ENCODE results near the gene REXO5. TPM values are rescaled to one million over a fixed set of nuclear protein-coding genes. Genes with fewer than 3 reads are reported as not detected.
"Not testable (repeated sequence)": the region's sequence is repeated elsewhere in the genome, so short reads cannot be mapped to it uniquely, and the experiment has no call there.

REXO5 gene
- total RNA-seq, 2 experiments from 2014 or later, result 16.4 to 20.4 TPM

GRCh38 chr16:20763461-20764232, 42.7 kb upstream of the REXO5 start, which contains the start of gene ACSM3:
TSS of gene ACSM3 (plus strand) at chr16:20764014. CDS start at chr16:20770035, 6,021 bp downstream.
- Mint-ChIP-seq H3K27ac (peak within 1 kb of the TSS; percentile 90), H3K4me3 (peak within 1 kb of the TSS; percentile 78), H3K9me3 (peaks cover 5% of the 10 kb centered on the region), H3K36me3 (ENCODE audit: low read depth) (peaks cover 7% of the 10 kb centered on the region), H3K4me1 (ENCODE audit: low read depth) (peaks cover 23% of the 10 kb centered on the region), H3K27me3 (no peaks in the 10 kb centered on the region)
- peak; percentile 76 for DNase-seq
- CTCF ChIA-PET, result interaction anchor here (0.7 to 2.3 kb wide), 6 partner anchors 9 to 1185 kb away, joined by 3 to 8 read pairs (median 4); no protein-coding TSS in a partner anchor
- TF ChIP-seq, protein P1, sequence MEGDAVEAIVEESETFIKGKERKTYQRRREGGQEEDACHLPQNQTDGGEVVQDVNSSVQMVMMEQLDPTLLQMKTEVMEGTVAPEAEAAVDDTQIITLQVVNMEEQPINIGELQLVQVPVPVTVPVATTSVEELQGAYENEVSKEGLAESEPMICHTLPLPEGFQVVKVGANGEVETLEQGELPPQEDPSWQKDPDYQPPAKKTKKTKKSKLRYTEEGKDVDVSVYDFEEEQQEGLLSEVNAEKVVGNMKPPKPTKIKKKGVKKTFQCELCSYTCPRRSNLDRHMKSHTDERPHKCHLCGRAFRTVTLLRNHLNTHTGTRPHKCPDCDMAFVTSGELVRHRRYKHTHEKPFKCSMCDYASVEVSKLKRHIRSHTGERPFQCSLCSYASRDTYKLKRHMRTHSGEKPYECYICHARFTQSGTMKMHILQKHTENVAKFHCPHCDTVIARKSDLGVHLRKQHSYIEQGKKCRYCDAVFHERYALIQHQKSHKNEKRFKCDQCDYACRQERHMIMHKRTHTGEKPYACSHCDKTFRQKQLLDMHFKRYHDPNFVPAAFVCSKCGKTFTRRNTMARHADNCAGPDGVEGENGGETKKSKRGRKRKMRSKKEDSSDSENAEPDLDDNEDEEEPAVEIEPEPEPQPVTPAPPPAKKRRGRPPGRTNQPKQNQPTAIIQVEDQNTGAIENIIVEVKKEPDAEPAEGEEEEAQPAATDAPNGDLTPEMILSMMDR (IDR thresholded peaks at IDR 0.05), result no peak
- intact Hi-C loops (cut with micrococcal nuclease), result no loop called here
- ATAC-seq, result peak; percentile 99
- POLR2A ChIA-PET, result interaction anchor here (1.1 to 2.9 kb wide), 2 partner anchors 15 to 43 kb away, joined by 3 to 13 read pairs; partner anchors contain the start of genes ERI2 and REXO5

GRCh38 chr16:20764448-20764847, 41.9 kb upstream of the REXO5 start:
- H3K4me3 Mint-ChIP-seq; H3K27ac Mint-ChIP-seq; intact Hi-C loops (cut with micrococcal nuclease); H3K9me3 Mint-ChIP-seq; H3K27me3 Mint-ChIP-seq; DNase-seq; H3K36me3 Mint-ChIP-seq (ENCODE audit: low read depth); ATAC-seq: not testable (repeated sequence)
- peaks cover 23% of the 10 kb centered on the region for H3K4me1 Mint-ChIP-seq (ENCODE audit: low read depth)
- ChIA-PET CTCF (interaction anchor here (0.7 to 2.3 kb wide), 7 partner anchors 9 to 1186 kb away, joined by 3 to 8 read pairs (median 3); no protein-coding TSS in a partner anchor), POLR2A (interaction anchor here (1.1 to 2.9 kb wide), 2 partner anchors 14 to 42 kb away, joined by 3 to 13 read pairs; partner anchors contain the start of genes ERI2 and REXO5)

DNA sequence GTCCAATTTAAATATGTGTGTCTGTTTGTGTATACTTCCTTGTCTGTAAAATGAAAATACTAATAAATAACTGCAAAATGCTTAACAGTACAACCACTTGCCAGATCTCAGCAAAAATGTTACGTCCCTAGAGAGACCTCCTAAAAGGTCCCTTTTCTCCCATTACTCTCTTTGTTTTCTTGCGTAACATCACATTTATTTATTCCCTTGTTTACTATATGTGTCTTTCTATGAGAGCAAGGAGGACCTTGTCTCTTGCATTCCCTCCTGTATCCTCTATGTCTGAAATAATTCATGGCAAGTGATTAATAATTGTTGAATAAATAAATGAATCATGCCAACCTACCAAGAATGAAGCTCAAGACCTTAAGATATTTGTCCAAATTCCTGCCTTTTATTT, 40.6 kb upstream of the REXO5 start:
- Mint-ChIP-seq H3K27ac (no peak overlapping the region), H3K36me3 (ENCODE audit: low read depth) (peaks cover 6% of the 10 kb centered on the region), H3K4me3 (no peak overlapping the region), H3K27me3 (no peaks in the 10 kb centered on the region), H3K4me1 (ENCODE audit: low read depth) (peaks cover 23% of the 10 kb centered on the region), H3K9me3 (peaks cover 3% of the 10 kb centered on the region)
- ChIA-PET POLR2A (interaction anchor here (1.0 kb wide), 1 partner anchor 24 kb away, joined by 3 read pairs; the partner anchor contains the start of gene THUMPD1), CTCF (interaction anchor here (0.7 to 2.3 kb wide), 5 partner anchors 8 to 41 kb away, joined by 3 to 8 read pairs (median 3); no protein-coding TSS in a partner anchor)
- intact Hi-C loops (cut with micrococcal nuclease), result no loop called here
- DNase-seq, result no peak
- ATAC-seq, result no peak
- TF ChIP-seq, protein P1 (IDR thresholded peaks at IDR 0.05), result no peak

DNA sequence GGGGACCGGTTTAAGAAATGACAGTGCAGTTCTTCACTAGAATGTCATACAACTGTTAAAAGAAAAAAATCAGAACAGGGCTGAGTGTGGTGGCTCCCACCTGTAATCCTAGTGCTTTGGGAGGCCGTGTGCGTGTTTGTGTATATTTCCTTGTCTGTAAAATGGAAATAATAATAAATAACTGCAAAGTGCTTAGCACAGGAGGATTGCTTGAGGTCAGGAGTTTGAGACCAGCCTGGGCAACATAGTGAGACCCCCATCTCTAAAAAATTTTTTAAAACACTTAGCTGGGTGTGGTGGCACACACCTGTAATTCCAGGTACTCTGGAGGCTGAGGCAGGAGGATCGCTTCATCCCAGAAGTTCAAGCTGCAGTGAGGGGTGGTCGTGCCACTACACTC, 40.0 kb upstream of the REXO5 start:
- ChIA-PET POLR2A (interaction anchor here (0.7 kb wide), 1 partner anchor 191 kb away, joined by 4 read pairs; no protein-coding TSS in a partner anchor), CTCF (interaction anchor here (0.7 kb wide), 1 partner anchor 12 kb away, joined by 3 read pairs; no protein-coding TSS in a partner anchor)
- H3K4me1 Mint-ChIP-seq (ENCODE audit: low read depth), result peaks cover 23% of the 10 kb centered on the region
- H3K27me3 Mint-ChIP-seq, result no peaks in the 10 kb centered on the region
- no peak overlapping the region for H3K27ac Mint-ChIP-seq
- TF ChIP-seq, protein P1 (IDR thresholded peaks at IDR 0.05), result no peak
- no peak overlapping the region for H3K4me3 Mint-ChIP-seq
- no peak for DNase-seq
- intact Hi-C loops (cut with micrococcal nuclease), result no loop called here
- peaks cover 5% of the 10 kb centered on the region for H3K36me3 Mint-ChIP-seq (ENCODE audit: low read depth)
- no peak for ATAC-seq
- H3K9me3 Mint-ChIP-seq, result peaks cover 3% of the 10 kb centered on the region

DNA sequence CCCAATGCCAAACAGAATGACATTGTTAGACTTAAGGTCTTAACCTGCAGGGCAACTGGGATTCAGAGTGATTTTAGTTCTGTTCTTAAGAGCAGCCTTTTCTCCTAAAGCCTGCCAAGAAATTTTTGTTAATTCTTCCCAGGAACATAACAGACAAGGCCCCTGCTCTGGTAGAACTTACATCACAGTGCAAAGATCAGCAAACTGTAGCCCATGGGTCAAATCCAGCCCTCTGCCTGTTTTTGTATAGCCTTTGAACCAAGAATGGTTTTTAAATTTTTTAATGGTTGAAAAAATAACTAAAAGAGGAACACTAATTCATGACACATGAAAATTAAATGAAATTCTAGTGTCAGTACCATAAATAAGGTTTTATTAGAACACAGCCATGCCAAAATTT, 38.8 kb upstream of the REXO5 start:
- peaks cover 2% of the 10 kb centered on the region for H3K9me3 Mint-ChIP-seq
- ATAC-seq (no peak), DNase-seq (no peak)
- H3K4me1 Mint-ChIP-seq (ENCODE audit: low read depth), result peaks cover 23% of the 10 kb centered on the region
- H3K36me3 Mint-ChIP-seq (ENCODE audit: low read depth), result peaks cover 3% of the 10 kb centered on the region
- H3K27ac Mint-ChIP-seq, result no peak overlapping the region
- no peaks in the 10 kb centered on the region for H3K27me3 Mint-ChIP-seq
- POLR2A ChIA-PET, result no interaction called here
- no peak overlapping the region for H3K4me3 Mint-ChIP-seq
- TF ChIP-seq, protein P1 (IDR thresholded peaks at IDR 0.05), result no peak
- intact Hi-C loops (cut with micrococcal nuclease), result no loop called here
- CTCF ChIA-PET, result no interaction called here

All from activated CD8-positive, alpha-beta T cell treated with anti-CD3 and anti-CD28 coated beads for 36 hours (primary cell).